SK-N-SH treated with all-trans-retinoic acid at 6 μM for 48 hours (cell line): ENCODE data around the gene CHRND.

Experiments
- ATAC-seq: fragments of 200-7000 bp; cut with Tn5 transposase; 3 replicates; pipeline ENCODE4 v1.9.1; 2020; ENCODE audit warnings: mild to moderate bottlenecking, moderate library complexity
- BACH2 ChIP-seq: fragments of 250-450 bp; sonication (Bioruptor Pico); IDR thresholded peaks from 2 replicates; pipeline ENCODE4 v1.9.0; 2021; ENCODE audit warnings: mild to moderate bottlenecking, borderline replicate concordance
- CSDC2 ChIP-seq: fragments of 250-450 bp; sonication (Bioruptor Pico); IDR thresholded peaks from 2 replicates; pipeline ENCODE4 v1.5.0; 2020; ENCODE audit warnings: mild to moderate bottlenecking, moderate library complexity
- ISL1 ChIP-seq: fragments of 250-450 bp; sonication (Bioruptor Pico); IDR thresholded peaks from 2 replicates; pipeline ENCODE4 v2.1.2; 2022; ENCODE audit warnings: mild to moderate bottlenecking, moderate library complexity
- OSR1 ChIP-seq: fragments of 250-450 bp; sonication (Bioruptor Pico); IDR thresholded peaks from 2 replicates; pipeline ENCODE4 v1.8.0; 2022; ENCODE audit warnings: moderate library complexity, mild to moderate bottlenecking, inconsistent platforms
- RARB ChIP-seq: fragments of 250-450 bp; sonication (Bioruptor Pico); IDR thresholded peaks from 2 replicates; pipeline ENCODE4 v1.8.0; 2021; ENCODE audit warnings: mild to moderate bottlenecking, moderate library complexity
- TOX ChIP-seq: fragments of 250-450 bp; sonication (Bioruptor Pico); IDR thresholded peaks from 2 replicates; pipeline ENCODE4 v1.8.0; 2021; ENCODE audit warnings: mild to moderate bottlenecking, moderate library complexity, borderline replicate concordance
- ZFP3 ChIP-seq: fragments of 250-450 bp; sonication (Bioruptor Pico); IDR thresholded peaks from 2 replicates; pipeline ENCODE4 v1.5.0; 2020; ENCODE audit warnings: mild to moderate bottlenecking, moderate library complexity
- ZFP30 ChIP-seq: fragments of 450-650 bp; formaldehyde crosslinking; IDR thresholded peaks from 2 replicates; pipeline ENCODE4 v1.5.0; 2022; ENCODE audit warnings: mild to moderate bottlenecking, moderate library complexity
- ZNF565 ChIP-seq: fragments of 450-650 bp; formaldehyde crosslinking; conservative IDR thresholded peaks from 2 replicates; pipeline ENCODE4 v1.5.0; 2020; ENCODE audit warnings: low read depth, mild to moderate bottlenecking, moderate library complexity
- ZNF70 ChIP-seq: fragments of 450-650 bp; formaldehyde crosslinking; IDR thresholded peaks from 2 replicates; pipeline ENCODE4 v1.5.0; 2020; ENCODE audit warnings: mild to moderate bottlenecking, moderate library complexity
- ZNF8 ChIP-seq: fragments of 450-650 bp; formaldehyde crosslinking; IDR thresholded peaks from 2 replicates; pipeline ENCODE4 v1.5.0; 2020; ENCODE audit warnings: mild to moderate bottlenecking, moderate library complexity
- TF ChIP-seq, protein P1 (sequence below): fragments of 250-450 bp; sonication (Bioruptor Pico); IDR thresholded peaks from 2 replicates; pipeline ENCODE4 v1.5.0; 2020; ENCODE audit warnings: mild to moderate bottlenecking, moderate library complexity
- TF ChIP-seq, protein P2 (sequence below): fragments of 250-450 bp; sonication (Bioruptor Pico); IDR thresholded peaks from 2 replicates; pipeline ENCODE4 v1.5.1; 2020; ENCODE audit warnings: low read depth, mild to moderate bottlenecking, moderate library complexity
- TF ChIP-seq, protein P3 (sequence below): fragments of 250-450 bp; sonication (Bioruptor Pico); IDR thresholded peaks from 2 replicates; pipeline ENCODE4 v1.5.1; 2021; ENCODE audit warnings: mild to moderate bottlenecking, moderate library complexity
- TF ChIP-seq, protein P4 (sequence below): fragments of 250-450 bp; sonication (Bioruptor Pico); IDR thresholded peaks from 2 replicates; pipeline ENCODE4 v1.8.0; 2020; ENCODE audit warnings: mild to moderate bottlenecking, moderate library complexity, borderline replicate concordance
- TF ChIP-seq, protein P5 (sequence below): fragments of 250-450 bp; sonication (Bioruptor Pico); IDR thresholded peaks from 2 replicates; pipeline ENCODE4 v1.8.0; 2021; ENCODE audit warnings: low read depth, mild to moderate bottlenecking, moderate library complexity, borderline replicate concordance

Gene CHRND

DNA sequence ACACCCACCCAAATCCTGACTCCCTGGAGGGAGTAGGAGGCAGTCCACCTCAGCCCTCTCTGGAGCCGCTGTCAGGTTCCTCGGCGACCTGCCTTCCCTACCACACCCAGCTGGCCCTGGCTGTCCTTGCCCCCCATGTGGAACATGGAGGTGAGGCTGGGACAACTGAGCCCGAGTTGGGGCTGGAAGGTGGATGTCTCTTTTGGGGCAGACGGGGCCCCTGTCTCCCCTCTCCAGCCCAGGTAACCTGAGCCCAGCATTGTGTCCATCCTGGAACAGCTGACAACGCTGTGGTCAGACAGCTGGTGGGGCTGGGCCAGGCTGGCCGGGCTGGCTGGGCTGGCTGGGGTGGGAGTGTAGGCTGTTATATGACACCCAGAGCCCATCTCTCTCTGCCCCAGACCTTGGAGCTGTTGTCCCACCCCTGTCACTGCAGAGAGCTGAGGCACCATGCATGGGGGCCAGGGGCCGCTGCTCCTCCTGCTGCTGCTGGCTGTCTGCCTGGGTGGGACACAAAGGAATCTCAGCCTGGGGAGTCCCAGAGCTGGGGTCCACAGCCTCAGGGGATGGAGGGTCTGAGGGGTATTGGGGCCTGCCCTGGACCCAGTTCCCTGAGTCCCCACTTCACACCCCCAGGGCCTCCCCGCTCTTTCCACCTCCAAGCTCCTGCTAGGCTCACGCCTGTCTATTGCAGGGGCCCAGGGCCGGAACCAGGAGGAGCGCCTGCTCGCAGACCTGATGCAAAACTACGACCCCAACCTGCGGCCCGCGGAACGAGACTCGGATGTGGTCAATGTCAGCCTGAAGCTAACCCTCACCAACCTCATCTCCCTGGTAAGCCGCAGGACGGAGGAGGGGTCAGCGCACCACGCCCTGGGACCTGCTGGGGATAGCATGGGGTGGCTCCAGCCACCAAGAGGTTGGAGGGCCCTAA is 13.6 kb downstream of the CHRND start, which contains the start of gene CHRNG (continued):
- TF ChIP-seq, protein P1, sequence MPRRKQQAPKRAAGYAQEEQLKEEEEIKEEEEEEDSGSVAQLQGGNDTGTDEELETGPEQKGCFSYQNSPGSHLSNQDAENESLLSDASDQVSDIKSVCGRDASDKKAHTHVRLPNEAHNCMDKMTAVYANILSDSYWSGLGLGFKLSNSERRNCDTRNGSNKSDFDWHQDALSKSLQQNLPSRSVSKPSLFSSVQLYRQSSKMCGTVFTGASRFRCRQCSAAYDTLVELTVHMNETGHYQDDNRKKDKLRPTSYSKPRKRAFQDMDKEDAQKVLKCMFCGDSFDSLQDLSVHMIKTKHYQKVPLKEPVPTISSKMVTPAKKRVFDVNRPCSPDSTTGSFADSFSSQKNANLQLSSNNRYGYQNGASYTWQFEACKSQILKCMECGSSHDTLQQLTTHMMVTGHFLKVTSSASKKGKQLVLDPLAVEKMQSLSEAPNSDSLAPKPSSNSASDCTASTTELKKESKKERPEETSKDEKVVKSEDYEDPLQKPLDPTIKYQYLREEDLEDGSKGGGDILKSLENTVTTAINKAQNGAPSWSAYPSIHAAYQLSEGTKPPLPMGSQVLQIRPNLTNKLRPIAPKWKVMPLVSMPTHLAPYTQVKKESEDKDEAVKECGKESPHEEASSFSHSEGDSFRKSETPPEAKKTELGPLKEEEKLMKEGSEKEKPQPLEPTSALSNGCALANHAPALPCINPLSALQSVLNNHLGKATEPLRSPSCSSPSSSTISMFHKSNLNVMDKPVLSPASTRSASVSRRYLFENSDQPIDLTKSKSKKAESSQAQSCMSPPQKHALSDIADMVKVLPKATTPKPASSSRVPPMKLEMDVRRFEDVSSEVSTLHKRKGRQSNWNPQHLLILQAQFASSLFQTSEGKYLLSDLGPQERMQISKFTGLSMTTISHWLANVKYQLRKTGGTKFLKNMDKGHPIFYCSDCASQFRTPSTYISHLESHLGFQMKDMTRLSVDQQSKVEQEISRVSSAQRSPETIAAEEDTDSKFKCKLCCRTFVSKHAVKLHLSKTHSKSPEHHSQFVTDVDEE (CRISPR knock-in tag) = no peak
- TF ChIP-seq, protein P2, sequence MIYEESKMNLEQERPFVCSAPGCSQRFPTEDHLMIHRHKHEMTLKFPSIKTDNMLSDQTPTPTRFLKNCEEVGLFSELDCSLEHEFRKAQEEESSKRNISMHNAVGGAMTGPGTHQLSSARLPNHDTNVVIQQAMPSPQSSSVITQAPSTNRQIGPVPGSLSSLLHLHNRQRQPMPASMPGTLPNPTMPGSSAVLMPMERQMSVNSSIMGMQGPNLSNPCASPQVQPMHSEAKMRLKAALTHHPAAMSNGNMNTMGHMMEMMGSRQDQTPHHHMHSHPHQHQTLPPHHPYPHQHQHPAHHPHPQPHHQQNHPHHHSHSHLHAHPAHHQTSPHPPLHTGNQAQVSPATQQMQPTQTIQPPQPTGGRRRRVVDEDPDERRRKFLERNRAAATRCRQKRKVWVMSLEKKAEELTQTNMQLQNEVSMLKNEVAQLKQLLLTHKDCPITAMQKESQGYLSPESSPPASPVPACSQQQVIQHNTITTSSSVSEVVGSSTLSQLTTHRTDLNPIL = no peak
- no peak for TF ChIP-seq ZNF70 (CRISPR knock-in tag)
- no peak for TF ChIP-seq TOX
- TF ChIP-seq, protein P3, sequence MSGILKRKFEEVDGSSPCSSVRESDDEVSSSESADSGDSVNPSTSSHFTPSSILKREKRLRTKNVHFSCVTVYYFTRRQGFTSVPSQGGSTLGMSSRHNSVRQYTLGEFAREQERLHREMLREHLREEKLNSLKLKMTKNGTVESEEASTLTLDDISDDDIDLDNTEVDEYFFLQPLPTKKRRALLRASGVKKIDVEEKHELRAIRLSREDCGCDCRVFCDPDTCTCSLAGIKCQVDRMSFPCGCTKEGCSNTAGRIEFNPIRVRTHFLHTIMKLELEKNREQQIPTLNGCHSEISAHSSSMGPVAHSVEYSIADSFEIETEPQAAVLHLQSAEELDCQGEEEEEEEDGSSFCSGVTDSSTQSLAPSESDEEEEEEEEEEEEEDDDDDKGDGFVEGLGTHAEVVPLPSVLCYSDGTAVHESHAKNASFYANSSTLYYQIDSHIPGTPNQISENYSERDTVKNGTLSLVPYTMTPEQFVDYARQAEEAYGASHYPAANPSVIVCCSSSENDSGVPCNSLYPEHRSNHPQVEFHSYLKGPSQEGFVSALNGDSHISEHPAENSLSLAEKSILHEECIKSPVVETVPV (CRISPR knock-in tag) = no peak

DNA sequence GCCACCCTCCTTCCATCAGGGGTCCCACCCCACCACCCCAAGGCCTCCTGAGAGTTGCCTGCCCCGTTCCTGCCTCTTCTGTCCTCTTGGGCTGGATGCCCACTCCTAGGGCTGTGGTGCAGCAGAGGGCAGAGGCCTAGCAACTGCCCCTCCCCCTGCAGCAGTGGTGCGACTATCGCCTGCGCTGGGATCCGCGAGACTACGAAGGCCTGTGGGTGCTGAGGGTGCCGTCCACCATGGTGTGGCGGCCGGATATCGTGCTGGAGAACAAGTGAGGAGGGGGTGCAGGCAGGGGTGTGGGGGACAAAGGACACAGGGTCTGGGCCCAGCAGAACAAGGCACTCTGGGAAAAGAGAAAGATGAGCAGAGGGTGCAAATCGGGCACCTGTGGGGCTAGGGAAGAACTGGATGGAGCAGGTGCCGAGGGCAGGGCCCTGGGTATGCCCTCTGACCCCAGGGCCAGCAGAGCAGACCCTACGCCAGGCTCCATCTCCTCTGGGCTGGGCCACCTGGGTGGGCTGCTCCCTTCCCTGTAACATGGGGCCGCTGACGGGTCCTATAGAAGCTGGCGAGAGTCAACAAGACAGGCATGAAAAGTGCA is 14.6 kb downstream of the CHRND start:
- ATAC-seq = no peak
- TF ChIP-seq ZFP30 (CRISPR knock-in tag) (no peak), ZFP3 (CRISPR knock-in tag) (no peak), TOX (no peak), BACH2 (CRISPR knock-in tag) (no peak), RARB (no peak)
- TF ChIP-seq, protein P4, sequence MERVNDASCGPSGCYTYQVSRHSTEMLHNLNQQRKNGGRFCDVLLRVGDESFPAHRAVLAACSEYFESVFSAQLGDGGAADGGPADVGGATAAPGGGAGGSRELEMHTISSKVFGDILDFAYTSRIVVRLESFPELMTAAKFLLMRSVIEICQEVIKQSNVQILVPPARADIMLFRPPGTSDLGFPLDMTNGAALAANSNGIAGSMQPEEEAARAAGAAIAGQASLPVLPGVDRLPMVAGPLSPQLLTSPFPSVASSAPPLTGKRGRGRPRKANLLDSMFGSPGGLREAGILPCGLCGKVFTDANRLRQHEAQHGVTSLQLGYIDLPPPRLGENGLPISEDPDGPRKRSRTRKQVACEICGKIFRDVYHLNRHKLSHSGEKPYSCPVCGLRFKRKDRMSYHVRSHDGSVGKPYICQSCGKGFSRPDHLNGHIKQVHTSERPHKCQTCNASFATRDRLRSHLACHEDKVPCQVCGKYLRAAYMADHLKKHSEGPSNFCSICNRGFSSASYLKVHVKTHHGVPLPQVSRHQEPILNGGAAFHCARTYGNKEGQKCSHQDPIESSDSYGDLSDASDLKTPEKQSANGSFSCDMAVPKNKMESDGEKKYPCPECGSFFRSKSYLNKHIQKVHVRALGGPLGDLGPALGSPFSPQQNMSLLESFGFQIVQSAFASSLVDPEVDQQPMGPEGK (CRISPR knock-in tag) = no peak

DNA sequence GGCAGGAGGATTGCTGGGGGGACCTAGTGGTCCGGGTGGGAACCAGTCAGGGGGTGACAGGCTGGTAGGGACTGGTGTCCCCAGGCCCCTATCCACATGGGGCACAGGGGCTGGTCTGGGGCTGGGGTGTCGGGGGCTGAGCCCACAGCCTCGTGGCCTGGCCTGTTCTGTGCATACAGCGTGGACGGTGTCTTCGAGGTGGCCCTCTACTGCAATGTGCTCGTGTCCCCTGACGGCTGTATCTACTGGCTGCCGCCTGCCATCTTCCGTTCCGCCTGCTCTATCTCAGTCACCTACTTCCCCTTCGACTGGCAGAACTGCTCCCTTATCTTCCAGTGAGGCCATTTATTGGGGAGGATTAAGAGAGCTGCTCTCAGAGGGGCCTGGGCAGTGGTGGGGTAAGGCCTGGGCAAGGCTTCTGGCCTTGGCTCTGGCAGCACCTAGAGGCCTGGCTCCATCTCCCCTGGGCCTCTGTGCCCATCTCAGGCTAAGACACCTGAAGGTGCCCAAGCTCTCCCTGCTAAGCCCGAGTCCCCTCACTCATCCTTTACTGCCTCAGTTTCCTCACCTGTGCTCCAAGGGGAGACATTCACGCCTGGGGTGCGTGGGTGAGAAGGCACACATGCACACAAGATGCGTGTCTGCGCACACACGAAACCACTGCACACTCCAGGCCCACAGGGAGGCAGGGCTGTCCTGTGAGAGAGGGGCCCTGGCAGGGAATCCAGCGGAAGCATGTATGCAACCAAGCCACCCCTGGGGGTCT is 15.4 kb downstream of the CHRND start:
- TF ChIP-seq, protein P5, sequence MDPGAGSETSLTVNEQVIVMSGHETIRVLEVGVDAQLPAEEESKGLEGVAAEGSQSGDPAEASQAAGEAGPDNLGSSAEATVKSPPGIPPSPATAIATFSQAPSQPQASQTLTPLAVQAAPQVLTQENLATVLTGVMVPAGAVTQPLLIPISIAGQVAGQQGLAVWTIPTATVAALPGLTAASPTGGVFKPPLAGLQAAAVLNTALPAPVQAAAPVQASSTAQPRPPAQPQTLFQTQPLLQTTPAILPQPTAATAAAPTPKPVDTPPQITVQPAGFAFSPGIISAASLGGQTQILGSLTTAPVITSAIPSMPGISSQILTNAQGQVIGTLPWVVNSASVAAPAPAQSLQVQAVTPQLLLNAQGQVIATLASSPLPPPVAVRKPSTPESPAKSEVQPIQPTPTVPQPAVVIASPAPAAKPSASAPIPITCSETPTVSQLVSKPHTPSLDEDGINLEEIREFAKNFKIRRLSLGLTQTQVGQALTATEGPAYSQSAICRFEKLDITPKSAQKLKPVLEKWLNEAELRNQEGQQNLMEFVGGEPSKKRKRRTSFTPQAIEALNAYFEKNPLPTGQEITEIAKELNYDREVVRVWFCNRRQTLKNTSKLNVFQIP = no peak
- no peak for TF ChIP-seq ISL1
- TF ChIP-seq, protein P3 (CRISPR knock-in tag) = no peak
- TF ChIP-seq BACH2 (CRISPR knock-in tag) = no peak
- no peak for TF ChIP-seq OSR1
- no peak for TF ChIP-seq ZNF8 (CRISPR knock-in tag)
- no peak for TF ChIP-seq ZFP3 (CRISPR knock-in tag)
- no peak for TF ChIP-seq ZNF565 (CRISPR knock-in tag)
- no peak for TF ChIP-seq ZFP30 (CRISPR knock-in tag)
- TF ChIP-seq CSDC2 (CRISPR knock-in tag) = no peak
- TF ChIP-seq, all 23 proteins: peak for 0
- ATAC-seq = peak; percentile 18
